IMR-90 (cell line): ENCODE data around the gene AOPEP. TPM values are rescaled to one million over a fixed set of nuclear protein-coding genes. Genes with fewer than 3 reads are reported as not detected.

Experiments used
- ATAC-seq: fragments of 200-7000 bp; cut with Tn5 transposase; 2 replicates; pipeline ENCODE4 v1.9.1; 2020; ENCODE audit warnings: low read depth, mild to moderate bottlenecking, moderate library complexity
- BruUV-seq: library from RNA; stranded (reverse); fragments of 400-500 nt; replicated peaks from 2 replicates; lab custom pipeline; 2021; lab: Mats Ljungman, UMichigan
- CTCF ChIA-PET: fragments of 300-600 bp; formaldehyde crosslinking; extraction: SDS; loops from one replicate; lab custom pipeline; 2021; ENCODE audit warnings: antibody characterized with exemption; lab: Yijun Ruan, JAX
- POLR2A ChIA-PET: fragments of 300-600 bp; sonication (Branson Sonifier 250); formaldehyde crosslinking; loops from one replicate; lab custom pipeline; 2022; ENCODE audit warnings: antibody characterized with exemption; ENCODE audit not compliant: unreplicated experiment; lab: Charles Lee
- DNase-seq: peaks from one replicate; pipeline ENCODE4 v3.0.0; 2013
- H2AFZ ChIP-seq: replicated peaks from 2 replicates; pipeline ENCODE3; 2013; ENCODE audit warnings: low read length, mild to moderate bottlenecking; ENCODE audit not compliant: poor library complexity
- H2AK5ac ChIP-seq: 2 replicates; pipeline ENCODE4 v1.6.1; 2013; ENCODE audit warnings: low read depth, low read length, inconsistent platforms
- H2AK9ac ChIP-seq: replicated peaks from 2 replicates; pipeline ENCODE3; 2013; ENCODE audit warnings: mild to moderate bottlenecking, low read depth, low read length, moderate library complexity; ENCODE audit not compliant: poor library complexity
- H2BK120ac ChIP-seq: 2 replicates; pipeline ENCODE4 v1.6.1; 2013; ENCODE audit warnings: low read depth, low read length, inconsistent platforms
- H2BK15ac ChIP-seq: 3 replicates; pipeline ENCODE4 v1.6.1; 2013; ENCODE audit warnings: low read depth, low read length, inconsistent platforms
- H2BK20ac ChIP-seq: 2 replicates; pipeline ENCODE4 v1.6.1; 2013; ENCODE audit warnings: low read depth, mild to moderate bottlenecking, inconsistent platforms, low read length, moderate library complexity
- H2BK5ac ChIP-seq: 2 replicates; pipeline ENCODE4 v1.6.1; 2013; ENCODE audit warnings: mild to moderate bottlenecking, low read depth, low read length, inconsistent platforms; ENCODE audit not compliant: poor library complexity, severe bottlenecking
- H3K14ac ChIP-seq: replicated peaks from 2 replicates; pipeline ENCODE4 v1.6.1; 2013; ENCODE audit warnings: low read depth, low read length, inconsistent platforms
- H3K18ac ChIP-seq: 2 replicates; pipeline ENCODE4 v1.6.1; 2013; ENCODE audit warnings: low read depth, low read length, control low read depth
- H3K23ac ChIP-seq: 2 replicates; pipeline ENCODE4 v1.6.1; 2013; ENCODE audit warnings: low read depth, low read length, inconsistent platforms
- H3K27ac ChIP-seq: 2 replicates; pipeline ENCODE4 v1.5.1; 2013; ENCODE audit warnings: mild to moderate bottlenecking, control low read depth, low read length; ENCODE audit not compliant: insufficient read depth
- H3K27me3 ChIP-seq: 2 replicates; pipeline ENCODE4 v1.6.1; 2013; ENCODE audit warnings: low read length; ENCODE audit not compliant: control insufficient read depth, insufficient read depth
- H3K36me3 ChIP-seq: 2 replicates; pipeline ENCODE4 v1.6.1; 2013; ENCODE audit warnings: low read length, mixed read lengths; ENCODE audit not compliant: control insufficient read depth, insufficient read depth
- H3K4ac ChIP-seq: 2 replicates; pipeline ENCODE4 v1.6.1; 2013; ENCODE audit warnings: low read depth, low read length, inconsistent platforms
- H3K4me1 ChIP-seq: 2 replicates; pipeline ENCODE4 v1.6.1; 2013; ENCODE audit warnings: low read length, mixed read lengths; ENCODE audit not compliant: control insufficient read depth, insufficient read depth
- H3K4me2 ChIP-seq: 2 replicates; pipeline ENCODE4 v1.6.1; 2013; ENCODE audit warnings: low read depth, mild to moderate bottlenecking, control low read depth, low read length, moderate library complexity
- H3K4me3 ChIP-seq: 2 replicates; pipeline ENCODE4 v1.5.1; 2013; ENCODE audit warnings: low read depth, mild to moderate bottlenecking, control low read depth, low read length, moderate library complexity; ENCODE audit not compliant: insufficient read depth
- H3K56ac ChIP-seq: 2 replicates; pipeline ENCODE4 v1.6.1; 2013; ENCODE audit warnings: low read length, inconsistent platforms; ENCODE audit not compliant: insufficient read depth; ENCODE audit errors: extremely low read depth
- H3K79me1 ChIP-seq, 2 experiments: 2 replicates each; pipeline ENCODE4 v1.6.1; 2013; ENCODE audit warnings: low read length in 2 of 2, inconsistent platforms in 1 of 2, low read depth in 1 of 2
- H3K9ac ChIP-seq: 2 replicates; pipeline ENCODE4 v1.6.1; 2013; ENCODE audit warnings: low read depth, low read length, control low read depth
- H3K9me1 ChIP-seq: 2 replicates; pipeline ENCODE4 v1.6.1; 2013; ENCODE audit warnings: low read length, inconsistent platforms; ENCODE audit not compliant: insufficient read depth
- H3K9me3 ChIP-seq: 2 replicates; pipeline ENCODE4 v1.6.1; 2013; ENCODE audit warnings: low read length; ENCODE audit not compliant: control insufficient read depth, insufficient read depth
- H4K20me1 ChIP-seq: 2 replicates; pipeline ENCODE4 v1.6.1; 2013; ENCODE audit warnings: low read length, inconsistent platforms; ENCODE audit not compliant: insufficient read depth
- H4K5ac ChIP-seq: 2 replicates; pipeline ENCODE4 v1.6.1; 2013; ENCODE audit warnings: mild to moderate bottlenecking, low read depth, low read length, control low read depth
- H4K8ac ChIP-seq, 2 experiments: 2 replicates each; pipeline ENCODE4 v1.6.1; 2013; ENCODE audit warnings: low read depth in 2 of 2, low read length in 2 of 2, control low read depth in 1 of 2, inconsistent platforms in 1 of 2
- H4K91ac ChIP-seq: 2 replicates; pipeline ENCODE4 v1.6.1; 2013; ENCODE audit warnings: low read depth, low read length, inconsistent platforms; ENCODE audit not compliant: insufficient read depth
- BHLHE40 ChIP-seq: fragments of 150-350 bp; IDR thresholded peaks from 2 replicates; pipeline ENCODE4 v1.6.1; 2016; ENCODE audit warnings: mild to moderate bottlenecking, low read depth, low read length
- CEBPB ChIP-seq: IDR thresholded peaks from 2 replicates; pipeline ENCODE4 v1.6.1; 2012; ENCODE audit warnings: low read depth, low read length, improper control_type of control experiment
- CHD1 ChIP-seq: IDR thresholded peaks from 2 replicates; pipeline ENCODE4 v1.6.1; 2012; ENCODE audit warnings: low read depth, low read length, improper control_type of control experiment
- MAZ ChIP-seq: IDR thresholded peaks from 2 replicates; pipeline ENCODE4 v1.6.1; 2012; ENCODE audit warnings: low read depth, mild to moderate bottlenecking, low read length, improper control_type of control experiment, moderate library complexity, borderline replicate concordance
- MXI1 ChIP-seq: IDR thresholded peaks from 2 replicates; pipeline ENCODE4 v1.6.1; 2012; ENCODE audit warnings: low read depth, mild to moderate bottlenecking, low read length, moderate library complexity, borderline replicate concordance
- NFE2L2 ChIP-seq: fragments of 150-350 bp; IDR thresholded peaks from 2 replicates; pipeline ENCODE4 v1.6.1; 2016; ENCODE audit warnings: low read depth, mild to moderate bottlenecking, low read length
- POLR2A ChIP-seq: IDR thresholded peaks from 2 replicates; pipeline ENCODE4 v1.6.1; 2012; ENCODE audit warnings: mild to moderate bottlenecking, low read depth, low read length
- RAD21 ChIP-seq: IDR thresholded peaks from 2 replicates; pipeline ENCODE4 v1.6.1; 2012; ENCODE audit warnings: low read length, improper control_type of control experiment
- RCOR1 ChIP-seq: IDR thresholded peaks from 2 replicates; pipeline ENCODE4 v1.6.1; 2012; ENCODE audit warnings: mild to moderate bottlenecking, low read length, improper control_type of control experiment; ENCODE audit not compliant: insufficient replicate concordance
- RFX5 ChIP-seq: IDR thresholded peaks from 2 replicates; pipeline ENCODE4 v1.8.0; 2012; ENCODE audit warnings: low read depth, mild to moderate bottlenecking, low read length, moderate library complexity
- SMC3 ChIP-seq: fragments of 150-350 bp; IDR thresholded peaks from 2 replicates; pipeline ENCODE4 v1.6.1; 2016; ENCODE audit warnings: low read depth, mild to moderate bottlenecking, antibody characterized with exemption, low read length, moderate library complexity
- USF2 ChIP-seq: fragments of 150-350 bp; IDR thresholded peaks from 2 replicates; pipeline ENCODE4 v1.6.1; 2017; ENCODE audit warnings: mild to moderate bottlenecking, antibody characterized with exemption, low read length, low read depth
- WGBS, 2 experiments: methylation state at CpG; one replicate each; pipeline versions ENCODE4 v1.1.5 to v1.1.7; 2013; ENCODE audit warnings: missing lambda C conversion rate in 2 of 2; ENCODE audit not compliant: insufficient read length in 1 of 2; ENCODE audit errors: extremely low coverage in 2 of 2; 5-methylcytosine and 5-hydroxymethylcytosine counted together
- dilution Hi-C: fragments of 300-500 bp; cut with HindIII; formaldehyde crosslinking; loops from one replicate; pipeline ENCODE4 v1.14.3; 2018; ENCODE audit warnings: low sequenced_read_pairs; ENCODE audit not compliant: unreplicated experiment
- in situ Hi-C: fragments of 300-500 bp; cut with MboI; formaldehyde crosslinking; loops from 3 replicates; pipeline ENCODE4 v1.14.3; 2019; ENCODE audit warnings: low sequenced_read_pairs, inconsistent platforms, mixed read lengths
- intact Hi-C: fragments of 100-400 bp; cut with micrococcal nuclease; formaldehyde crosslinking; loops from 2 replicates; pipeline ENCODE4 v1.10.0; 2022
- polyA plus RNA-seq, 3 experiments: library from polyadenylated mRNA; depleted of rRNA; stranded (reverse); fragments of >200 nt; gene quantifications; 2 replicates each; pipeline ENCODE4 v1.2.3, GENCODE V29; 2012; ENCODE audit warnings: low replicate concordance in 1 of 3
- total RNA-seq: library from RNA; depleted of rRNA; stranded (reverse); fragments of >200 nt; gene quantifications from 2 replicates; pipeline ENCODE4 v1.2.3, GENCODE V29; 2012
- TF ChIP-seq, protein P1 (sequence below): fragments of 150-350 bp; IDR thresholded peaks from 2 replicates; pipeline ENCODE4 v1.6.1; 2016; ENCODE audit warnings: low read depth, mild to moderate bottlenecking, low read length, moderate library complexity, borderline replicate concordance
- TF ChIP-seq, protein P2 (sequence below): conservative IDR thresholded peaks from 2 replicates; pipeline ENCODE4 v1.5.1; 2012; ENCODE audit warnings: mild to moderate bottlenecking, low read depth, low read length, improper control_type of control experiment

AOPEP gene
- total and polyA plus RNA-seq, 2 of the 4 experiments (the other 2 are of a cell fraction): 34.9 to 38.7 TPM

GRCh38 chr9:94948567-94949235, 222.2 kb downstream of the AOPEP start:
- peaks cover 3 to 17% of the 10 kb centered on the region in 2 experiments; a peak in 2 of 4 replicates for H3K79me1 ChIP-seq
- no peak overlapping the region for H3K4me2 ChIP-seq
- WGBS, 2 experiments: no CpG with 5 or more reads among the region's 5 CpGs
- H2AK5ac ChIP-seq: 0 out of 2 replicates have a peak overlapping the region, but pooled peaks have one; percentile 27
- dilution Hi-C loops: no loop called here
- intact Hi-C loops: no loop called here
- no peak overlapping the region for H2AK9ac ChIP-seq
- no peak overlapping the region for H3K27ac ChIP-seq
- H3K4me3 ChIP-seq: no peak overlapping the region
- TF ChIP-seq RFX5: no peak
- no peak for TF ChIP-seq RAD21
- TF ChIP-seq USF2: no peak
- TF ChIP-seq, protein P1, sequence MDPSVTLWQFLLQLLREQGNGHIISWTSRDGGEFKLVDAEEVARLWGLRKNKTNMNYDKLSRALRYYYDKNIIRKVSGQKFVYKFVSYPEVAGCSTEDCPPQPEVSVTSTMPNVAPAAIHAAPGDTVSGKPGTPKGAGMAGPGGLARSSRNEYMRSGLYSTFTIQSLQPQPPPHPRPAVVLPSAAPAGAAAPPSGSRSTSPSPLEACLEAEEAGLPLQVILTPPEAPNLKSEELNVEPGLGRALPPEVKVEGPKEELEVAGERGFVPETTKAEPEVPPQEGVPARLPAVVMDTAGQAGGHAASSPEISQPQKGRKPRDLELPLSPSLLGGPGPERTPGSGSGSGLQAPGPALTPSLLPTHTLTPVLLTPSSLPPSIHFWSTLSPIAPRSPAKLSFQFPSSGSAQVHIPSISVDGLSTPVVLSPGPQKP: no peak
- TF ChIP-seq POLR2A: no peak
- no peak for TF ChIP-seq MXI1
- TF ChIP-seq RCOR1: no peak
- no peak for TF ChIP-seq CHD1
- TF ChIP-seq NFE2L2: no peak
- TF ChIP-seq SMC3: no peak
- TF ChIP-seq BHLHE40: no peak
- TF ChIP-seq, protein P2, sequence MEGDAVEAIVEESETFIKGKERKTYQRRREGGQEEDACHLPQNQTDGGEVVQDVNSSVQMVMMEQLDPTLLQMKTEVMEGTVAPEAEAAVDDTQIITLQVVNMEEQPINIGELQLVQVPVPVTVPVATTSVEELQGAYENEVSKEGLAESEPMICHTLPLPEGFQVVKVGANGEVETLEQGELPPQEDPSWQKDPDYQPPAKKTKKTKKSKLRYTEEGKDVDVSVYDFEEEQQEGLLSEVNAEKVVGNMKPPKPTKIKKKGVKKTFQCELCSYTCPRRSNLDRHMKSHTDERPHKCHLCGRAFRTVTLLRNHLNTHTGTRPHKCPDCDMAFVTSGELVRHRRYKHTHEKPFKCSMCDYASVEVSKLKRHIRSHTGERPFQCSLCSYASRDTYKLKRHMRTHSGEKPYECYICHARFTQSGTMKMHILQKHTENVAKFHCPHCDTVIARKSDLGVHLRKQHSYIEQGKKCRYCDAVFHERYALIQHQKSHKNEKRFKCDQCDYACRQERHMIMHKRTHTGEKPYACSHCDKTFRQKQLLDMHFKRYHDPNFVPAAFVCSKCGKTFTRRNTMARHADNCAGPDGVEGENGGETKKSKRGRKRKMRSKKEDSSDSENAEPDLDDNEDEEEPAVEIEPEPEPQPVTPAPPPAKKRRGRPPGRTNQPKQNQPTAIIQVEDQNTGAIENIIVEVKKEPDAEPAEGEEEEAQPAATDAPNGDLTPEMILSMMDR: no peak
- TF ChIP-seq MAZ: no peak
- TF ChIP-seq CEBPB: no peak
- ATAC-seq (no peak), DNase-seq (peak; percentile 40)
- no peaks in the 10 kb centered on the region for H4K20me1 ChIP-seq
- in situ Hi-C loops: no loop called here
- no peaks in the 10 kb centered on the region for H3K36me3 ChIP-seq
- H3K9me3 ChIP-seq: no peaks in the 10 kb centered on the region
- H3K14ac ChIP-seq: no peak overlapping the region
- no peak overlapping the region for H4K8ac ChIP-seq
- peaks cover 31% of the 10 kb centered on the region for H3K4me1 ChIP-seq
- ChIA-PET POLR2A (no interaction called here), CTCF (no interaction called here)
- no peak overlapping the region for H2BK120ac ChIP-seq
- no peak overlapping the region for H2AFZ ChIP-seq
- H4K91ac ChIP-seq: no peak overlapping the region
- H2BK5ac ChIP-seq: no peak overlapping the region
- H3K27me3 ChIP-seq: no peaks in the 10 kb centered on the region
- H3K56ac ChIP-seq: no peak overlapping the region
- H3K9me1 ChIP-seq: peaks cover 35% of the 10 kb centered on the region
- no peak overlapping the region for H3K23ac ChIP-seq
- H2BK20ac ChIP-seq: 0 out of 2 replicates have a peak overlapping the region, but pooled peaks have one; percentile 9
- H3K4ac ChIP-seq: no peak overlapping the region
- no peak overlapping the region for H3K9ac ChIP-seq
- no peak overlapping the region for H4K5ac ChIP-seq
- no peak overlapping the region for H2BK15ac ChIP-seq
- H3K18ac ChIP-seq: no peak overlapping the region
- no TSS peak for BruUV-seq
